Natural killer cell (primary cell): ENCODE measurements around the gene OVCA2. TPM values are rescaled to one million over a fixed set of nuclear protein-coding genes. Genes with fewer than 3 reads are reported as not detected.
A peak's percentile ranks its signal among the peaks of the same experiment; 100 is the strongest.

Experiments
- ATAC-seq, 3 donors: fragments of 150-1000 bp in 2 of 3; fragments of 200-7000 bp in 1 of 3; cut with Tn5 transposase; 1 replicate in 1 of 3; 2 replicates in 2 of 3; pipeline ENCODE4 v1.10.0; 2021; ENCODE audit warnings: mild to moderate bottlenecking in 2 of 3, moderate library complexity in 2 of 3
- DNase-seq, 2 donors: peaks; one replicate each; pipeline versions ENCODE4 v3.0.0 to v3.0.0-alpha.2; 2013 to 2021; ENCODE audit warnings: mixed read lengths in 1 of 2
- H3K27ac ChIP-seq: one replicate; pipeline ENCODE4 v1.5.1; 2013; ENCODE audit warnings: mild to moderate bottlenecking, low read length
- H3K27me3 ChIP-seq: one replicate; pipeline ENCODE4 v1.6.1; 2013; ENCODE audit warnings: low read length; ENCODE audit not compliant: control insufficient read depth, insufficient read depth
- H3K36me3 ChIP-seq: one replicate; pipeline ENCODE4 v1.6.1; 2013; ENCODE audit warnings: low read length; ENCODE audit not compliant: control insufficient read depth, insufficient read depth
- H3K4me1 ChIP-seq: one replicate; pipeline ENCODE4 v1.6.1; 2013; ENCODE audit warnings: low read length; ENCODE audit not compliant: control insufficient read depth, insufficient read depth
- H3K4me3 ChIP-seq: one replicate; pipeline ENCODE4 v1.5.1; 2013; ENCODE audit warnings: low read length
- H3K9me3 ChIP-seq: one replicate; pipeline ENCODE4 v1.6.1; 2013; ENCODE audit warnings: low read length; ENCODE audit not compliant: control insufficient read depth, insufficient read depth
- H3K27ac Mint-ChIP-seq, 2 donors: one replicate each; pipeline ENCODE4 v1.8.0; 2022; ENCODE audit warnings: mild to moderate bottlenecking in 2 of 2, mixed read lengths in 2 of 2, moderate library complexity in 1 of 2
- H3K27me3 Mint-ChIP-seq, 2 donors: one replicate each; pipeline ENCODE4 v1.8.0; 2022; ENCODE audit warnings: low read depth in 2 of 2, mixed read lengths in 2 of 2
- H3K36me3 Mint-ChIP-seq: one replicate; pipeline ENCODE4 v1.8.0; 2022; ENCODE audit warnings: mixed read lengths
- H3K4me1 Mint-ChIP-seq, 2 donors: one replicate each; pipeline ENCODE4 v1.8.0; 2022; ENCODE audit warnings: mixed read lengths in 2 of 2
- H3K4me3 Mint-ChIP-seq: one replicate; pipeline ENCODE4 v1.8.0; 2022; ENCODE audit warnings: mild to moderate bottlenecking, moderate library complexity, mixed read lengths
- H3K9me3 Mint-ChIP-seq, 2 donors: one replicate each; pipeline ENCODE4 v1.8.0; 2022; ENCODE audit warnings: mixed read lengths in 2 of 2
- WGBS: methylation state at CpG from one replicate; pipeline ENCODE4 v1.1.7; 2013; ENCODE audit warnings: missing lambda C conversion rate; ENCODE audit not compliant: insufficient coverage; 5-methylcytosine and 5-hydroxymethylcytosine counted together
- intact Hi-C: fragments of 100-400 bp; cut with micrococcal nuclease; formaldehyde crosslinking; loops from one replicate; pipeline ENCODE4 v1.14.2; 2022
- total RNA-seq, 4 donors: library from RNA; stranded (reverse); fragments of 120-200 nt in 1 of 4; gene quantifications; one replicate each; pipeline versions ENCODE4 v1.2.3 to v1.2.4, GENCODE V29; 2013 to 2022
- TF ChIP-seq, protein P1 (sequence below): fragments of 200-600 bp; IDR thresholded peaks from one replicate; pipeline ENCODE4 v1.8.0; 2022; ENCODE audit warnings: antibody characterized with exemption

Gene OVCA2
- total RNA-seq, 3 donors from 2014 or later (not counting 1 experiment from before 2014, with no cell fraction given) = 27.9 to 33.8 (median 28.5) TPM

DNA sequence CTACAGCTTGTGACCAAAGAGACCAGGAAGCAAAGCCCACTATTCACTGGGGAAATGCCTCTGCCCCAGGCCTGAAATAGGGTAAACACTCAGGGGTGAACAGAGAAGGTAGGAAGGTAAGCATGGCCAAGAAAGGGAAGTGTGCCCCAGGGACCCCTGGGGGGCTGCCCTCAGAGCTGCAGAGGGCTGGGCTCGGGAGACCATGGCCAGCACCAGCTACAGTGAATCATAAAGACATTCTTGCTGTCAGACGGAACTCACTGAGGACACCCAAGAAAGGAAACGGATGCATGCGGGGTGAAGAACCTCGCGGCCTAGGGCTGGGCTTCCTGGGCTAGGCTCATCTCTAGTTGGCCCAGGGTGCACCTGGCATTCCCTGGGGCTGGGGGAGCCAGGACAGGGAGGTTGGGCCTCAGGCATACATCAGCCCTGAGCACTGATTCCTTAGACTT lies 22.7 kb downstream of the OVCA2 start:
- H3K4me3 Mint-ChIP-seq = no peak overlapping the region
- peak overlapping the region; percentile 78 to 85 for H3K27ac Mint-ChIP-seq

DNA sequence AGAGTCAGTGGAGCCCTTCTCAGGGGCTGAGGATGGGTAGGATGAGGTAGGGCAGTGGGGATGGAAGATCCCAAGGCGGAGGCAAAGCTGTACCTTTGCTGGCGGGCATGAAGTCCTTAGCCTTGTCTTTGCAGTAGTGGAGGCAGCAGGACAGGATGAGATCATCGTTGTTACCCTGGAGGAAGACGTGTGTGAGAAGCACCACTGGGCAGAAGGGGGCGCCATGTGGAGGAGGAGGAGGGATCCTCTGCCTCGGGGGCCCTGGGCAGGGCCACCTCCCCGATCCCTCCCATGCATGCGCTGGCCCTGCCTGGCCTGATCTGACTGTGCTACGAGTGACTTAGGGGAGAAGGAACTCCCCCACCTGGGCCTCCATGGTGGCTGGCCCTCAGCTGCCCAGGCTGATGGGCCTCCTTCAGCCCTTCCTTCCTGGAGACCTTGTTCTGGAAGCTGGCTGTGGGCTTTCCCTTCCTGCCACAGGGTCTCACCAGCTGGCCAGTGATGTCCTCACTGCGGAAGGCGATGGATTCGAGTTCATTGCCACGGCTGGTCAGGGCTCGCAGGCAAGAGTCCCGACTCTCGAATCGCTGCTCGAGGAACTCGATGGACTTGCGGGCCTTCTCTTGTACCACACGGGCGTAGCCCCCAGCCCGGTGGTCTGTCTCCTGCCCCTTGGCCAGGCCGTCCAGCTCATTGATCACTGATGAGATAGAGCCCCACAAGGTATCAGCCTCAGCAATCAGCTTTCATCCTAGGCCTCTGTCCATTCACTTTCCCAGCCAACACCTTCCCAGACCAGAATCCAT lies 23.4 kb downstream of the OVCA2 start:
- Histone ChIP-seq H3K9me3 (no peaks in the 10 kb centered on the region), H3K27ac (peak overlapping the region; percentile 17), H3K4me3 (no peak overlapping the region), H3K36me3 (peaks cover 31% of the 10 kb centered on the region), H3K4me1 (peaks cover 35% of the 10 kb centered on the region), H3K27me3 (no peaks in the 10 kb centered on the region)
- Mint-ChIP-seq H3K27me3 (no peaks in the 10 kb centered on the region), H3K36me3 (no peaks in the 10 kb centered on the region), H3K4me3 (no peak overlapping the region), H3K4me1 (peaks cover 11 to 41% of the 10 kb centered on the region in 2 donors), H3K9me3 (no peaks in the 10 kb centered on the region), H3K27ac (peak overlapping the region; percentile 78 to 85)
- WGBS = 85% methylated on average over 24 of the region's 24 CpGs
- DNase-seq = peak in 1 of 2 donors; percentile 60
- ATAC-seq = peak; percentile 67 to 76 (median 71)
- intact Hi-C loops = no loop called here
- TF ChIP-seq, protein P1, sequence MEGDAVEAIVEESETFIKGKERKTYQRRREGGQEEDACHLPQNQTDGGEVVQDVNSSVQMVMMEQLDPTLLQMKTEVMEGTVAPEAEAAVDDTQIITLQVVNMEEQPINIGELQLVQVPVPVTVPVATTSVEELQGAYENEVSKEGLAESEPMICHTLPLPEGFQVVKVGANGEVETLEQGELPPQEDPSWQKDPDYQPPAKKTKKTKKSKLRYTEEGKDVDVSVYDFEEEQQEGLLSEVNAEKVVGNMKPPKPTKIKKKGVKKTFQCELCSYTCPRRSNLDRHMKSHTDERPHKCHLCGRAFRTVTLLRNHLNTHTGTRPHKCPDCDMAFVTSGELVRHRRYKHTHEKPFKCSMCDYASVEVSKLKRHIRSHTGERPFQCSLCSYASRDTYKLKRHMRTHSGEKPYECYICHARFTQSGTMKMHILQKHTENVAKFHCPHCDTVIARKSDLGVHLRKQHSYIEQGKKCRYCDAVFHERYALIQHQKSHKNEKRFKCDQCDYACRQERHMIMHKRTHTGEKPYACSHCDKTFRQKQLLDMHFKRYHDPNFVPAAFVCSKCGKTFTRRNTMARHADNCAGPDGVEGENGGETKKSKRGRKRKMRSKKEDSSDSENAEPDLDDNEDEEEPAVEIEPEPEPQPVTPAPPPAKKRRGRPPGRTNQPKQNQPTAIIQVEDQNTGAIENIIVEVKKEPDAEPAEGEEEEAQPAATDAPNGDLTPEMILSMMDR = peak; percentile 18

More for the DNA sequence above, 22.7 kb downstream of the OVCA2 start:
- WGBS = 68% methylated on average over 6 of the region's 6 CpGs
- H3K4me3 ChIP-seq = no peak overlapping the region
- ATAC-seq = peak; percentile 25 to 46 (median 31)
- H3K27ac ChIP-seq = peak overlapping the region; percentile 17
- peaks cover 31% of the 10 kb centered on the region for H3K36me3 ChIP-seq
- Mint-ChIP-seq H3K27me3 (no peaks in the 10 kb centered on the region), H3K36me3 (no peaks in the 10 kb centered on the region), H3K4me1 (peaks cover 15 to 46% of the 10 kb centered on the region in 2 donors), H3K9me3 (no peaks in the 10 kb centered on the region)
- intact Hi-C loops = no loop called here
- H3K27me3 ChIP-seq = no peaks in the 10 kb centered on the region
- TF ChIP-seq, protein P1 = no peak
- DNase-seq = no peak
- no peaks in the 10 kb centered on the region for H3K9me3 ChIP-seq
- peaks cover 35% of the 10 kb centered on the region for H3K4me1 ChIP-seq

DNA sequence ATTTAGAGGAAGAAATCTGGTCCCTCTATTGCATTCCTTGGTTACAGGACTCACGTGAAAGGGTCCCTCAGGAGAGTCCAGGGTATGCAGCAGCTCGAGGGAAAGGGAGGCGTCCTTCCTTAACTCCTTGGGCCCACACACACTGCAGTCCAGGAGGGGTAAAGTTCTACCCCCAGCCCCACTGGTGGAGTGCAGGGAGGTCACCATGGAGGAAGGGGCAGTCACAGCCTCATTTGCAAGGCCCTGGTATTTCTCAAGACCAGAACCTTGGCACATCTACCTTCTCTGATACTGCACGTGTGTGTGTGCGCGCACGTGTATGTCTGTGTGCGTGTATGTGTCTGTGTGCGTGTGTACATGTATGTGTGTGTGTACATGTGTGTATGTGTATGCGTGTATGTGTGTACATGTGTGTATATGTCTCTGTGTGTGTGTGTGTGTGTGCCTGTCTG lies 24.2 kb downstream of the OVCA2 start:
- no peak for DNase-seq
- H3K36me3 Mint-ChIP-seq = no peaks in the 10 kb centered on the region
- no peak for ATAC-seq

More for the DNA sequence above, 24.2 kb downstream of the OVCA2 start:
- no peaks in the 10 kb centered on the region for H3K27me3 ChIP-seq
- H3K4me3 ChIP-seq = no peak overlapping the region
- no peak overlapping the region for H3K27ac ChIP-seq
- peak overlapping the region in 1 of 2 donors; percentile 85 for H3K27ac Mint-ChIP-seq
- H3K9me3 Mint-ChIP-seq = no peaks in the 10 kb centered on the region
- no peaks in the 10 kb centered on the region for H3K9me3 ChIP-seq
- no peaks in the 10 kb centered on the region for H3K27me3 Mint-ChIP-seq
- H3K4me3 Mint-ChIP-seq = no peak overlapping the region
- intact Hi-C loops = no loop called here
- peaks cover 8 to 34% of the 10 kb centered on the region in 2 donors for H3K4me1 Mint-ChIP-seq
- WGBS = 96% methylated on average over 8 of the region's 10 CpGs
- H3K36me3 ChIP-seq = peaks cover 32% of the 10 kb centered on the region
- peaks cover 43% of the 10 kb centered on the region for H3K4me1 ChIP-seq
- TF ChIP-seq, protein P1 = no peak
